DND-41 (cell line): ENCODE results near the gene METTL13.

Experiments
- ATAC-seq: fragments of 200-7000 bp; cut with Tn5 transposase; 3 replicates; pipeline ENCODE4 v1.9.1; 2021; ENCODE audit warnings: low read depth; ENCODE audit not compliant: insufficient read depth
- DNase-seq: peaks from one replicate; pipeline ENCODE4 v3.0.0-alpha.2; 2020
- H2AFZ ChIP-seq: 2 replicates; pipeline ENCODE4 v1.6.0; 2012; ENCODE audit warnings: low read depth, low read length
- H3K27ac ChIP-seq: 2 replicates; pipeline ENCODE4 v1.5.1; 2012; ENCODE audit warnings: low read length, inconsistent platforms
- H3K27me3 ChIP-seq: fragments of 200-600 bp; sonication (generic); 2 replicates; pipeline ENCODE4 v1.6.0; 2012; ENCODE audit warnings: low read length, mild to moderate bottlenecking, inconsistent platforms; ENCODE audit not compliant: insufficient read depth, poor library complexity
- H3K36me3 ChIP-seq: 2 replicates; pipeline ENCODE4 v1.5.1; 2012; ENCODE audit warnings: low read length, inconsistent platforms; ENCODE audit not compliant: insufficient read depth
- H3K4me1 ChIP-seq: 2 replicates; pipeline ENCODE4 v1.5.1; 2012; ENCODE audit warnings: mild to moderate bottlenecking, low read length; ENCODE audit not compliant: insufficient read depth
- H3K4me2 ChIP-seq: 2 replicates; pipeline ENCODE4 v1.6.0; 2012; ENCODE audit warnings: mild to moderate bottlenecking, moderate library complexity, low read length, inconsistent platforms; ENCODE audit not compliant: insufficient read depth
- H3K4me3 ChIP-seq, 2 experiments: fragments of 200-600 bp in 1 of 2; shearing (Covaris generic) in 1 of 2; 2 replicates each; pipeline ENCODE4 v1.5.1; 2012 to 2016; ENCODE audit warnings: inconsistent platforms in 2 of 2, low read length in 2 of 2, mild to moderate bottlenecking in 2 of 2, low read depth in 1 of 2, moderate library complexity in 1 of 2
- H3K79me2 ChIP-seq: 2 replicates; pipeline ENCODE4 v1.6.0; 2012; ENCODE audit warnings: low read length, inconsistent platforms; ENCODE audit not compliant: insufficient read depth
- H3K9ac ChIP-seq: 2 replicates; pipeline ENCODE4 v1.6.0; 2012; ENCODE audit warnings: low read depth, mild to moderate bottlenecking, inconsistent platforms, low read length, moderate library complexity
- H3K9me3 ChIP-seq: 2 replicates; pipeline ENCODE4 v1.5.1; 2012; ENCODE audit warnings: low read length, moderate library complexity, mild to moderate bottlenecking, inconsistent platforms; ENCODE audit not compliant: insufficient read depth, severe bottlenecking
- H4K20me1 ChIP-seq: 2 replicates; pipeline ENCODE4 v1.6.0; 2012; ENCODE audit warnings: low read length; ENCODE audit not compliant: insufficient read depth
- EZH2 ChIP-seq: IDR thresholded peaks from 3 replicates; pipeline ENCODE4 v1.6.1; 2012; ENCODE audit warnings: borderline replicate concordance, low read depth, mild to moderate bottlenecking, moderate library complexity, low read length, inconsistent platforms; ENCODE audit not compliant: severe bottlenecking
- TF ChIP-seq, protein P1 (sequence below): IDR thresholded peaks from 2 replicates; pipeline ENCODE4 v1.5.1; 2012; ENCODE audit warnings: borderline replicate concordance, low read length, moderate library complexity, mild to moderate bottlenecking; ENCODE audit not compliant: poor library complexity, severe bottlenecking; ENCODE audit errors: extremely low read depth

Gene METTL13

DNA sequence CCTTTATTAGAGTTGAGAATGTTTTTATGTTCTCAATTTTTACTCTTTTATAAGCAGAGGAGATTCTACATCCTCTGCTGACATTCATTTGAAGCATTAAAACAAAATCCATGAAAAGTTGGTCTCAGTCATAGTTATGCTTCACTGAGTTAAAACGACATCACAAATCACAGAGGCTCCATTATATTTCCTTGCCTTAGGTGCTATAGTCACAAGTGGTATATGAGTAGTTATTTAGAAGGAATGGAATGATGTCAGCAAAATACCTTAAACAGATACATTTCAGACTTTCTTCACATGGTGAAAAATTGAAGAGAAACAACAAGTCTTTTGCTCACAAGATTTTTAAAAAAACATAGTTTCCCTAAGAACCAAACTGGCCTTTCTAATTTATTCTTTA is 11.7 kb upstream of the METTL13 start:
- no peak for DNase-seq
- Histone ChIP-seq H3K27ac (no peak overlapping the region), H3K9me3 (no peaks in the 10 kb centered on the region), H2AFZ (no peak overlapping the region), H3K36me3 (no peaks in the 10 kb centered on the region), H3K4me1 (no peaks in the 10 kb centered on the region), H3K9ac (no peak overlapping the region), H4K20me1 (no peaks in the 10 kb centered on the region), H3K27me3 (peaks cover under 1% of the 10 kb centered on the region), H3K4me3 (no peak overlapping the region), H3K4me2 (no peak overlapping the region), H3K79me2 (no peaks in the 10 kb centered on the region)
- TF ChIP-seq, protein P1, sequence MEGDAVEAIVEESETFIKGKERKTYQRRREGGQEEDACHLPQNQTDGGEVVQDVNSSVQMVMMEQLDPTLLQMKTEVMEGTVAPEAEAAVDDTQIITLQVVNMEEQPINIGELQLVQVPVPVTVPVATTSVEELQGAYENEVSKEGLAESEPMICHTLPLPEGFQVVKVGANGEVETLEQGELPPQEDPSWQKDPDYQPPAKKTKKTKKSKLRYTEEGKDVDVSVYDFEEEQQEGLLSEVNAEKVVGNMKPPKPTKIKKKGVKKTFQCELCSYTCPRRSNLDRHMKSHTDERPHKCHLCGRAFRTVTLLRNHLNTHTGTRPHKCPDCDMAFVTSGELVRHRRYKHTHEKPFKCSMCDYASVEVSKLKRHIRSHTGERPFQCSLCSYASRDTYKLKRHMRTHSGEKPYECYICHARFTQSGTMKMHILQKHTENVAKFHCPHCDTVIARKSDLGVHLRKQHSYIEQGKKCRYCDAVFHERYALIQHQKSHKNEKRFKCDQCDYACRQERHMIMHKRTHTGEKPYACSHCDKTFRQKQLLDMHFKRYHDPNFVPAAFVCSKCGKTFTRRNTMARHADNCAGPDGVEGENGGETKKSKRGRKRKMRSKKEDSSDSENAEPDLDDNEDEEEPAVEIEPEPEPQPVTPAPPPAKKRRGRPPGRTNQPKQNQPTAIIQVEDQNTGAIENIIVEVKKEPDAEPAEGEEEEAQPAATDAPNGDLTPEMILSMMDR, result no peak
- no peak for TF ChIP-seq EZH2
- ATAC-seq, result no peak

DNA sequence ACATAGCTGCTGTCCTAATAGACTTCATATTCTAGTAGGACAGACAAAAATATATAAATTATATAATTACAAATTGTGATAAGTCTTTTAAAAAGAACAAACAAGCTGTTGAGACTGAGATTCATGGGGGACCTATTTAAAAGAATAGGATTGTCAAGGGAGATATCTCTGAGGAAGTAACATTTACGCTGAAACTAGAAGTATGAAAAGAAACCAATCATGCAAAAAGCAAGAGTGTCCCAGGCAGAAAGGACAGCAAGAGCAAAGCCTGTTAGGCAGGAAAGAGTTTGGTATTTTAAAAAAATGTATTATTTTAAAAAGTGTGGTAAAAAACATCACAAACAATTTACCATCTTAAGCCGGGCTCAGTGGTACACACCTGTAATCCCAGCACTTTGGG is 9.1 kb upstream of the METTL13 start:
- Histone ChIP-seq H3K27ac (no peak overlapping the region), H4K20me1 (no peaks in the 10 kb centered on the region), H3K79me2 (no peaks in the 10 kb centered on the region), H3K9ac (no peak overlapping the region), H3K9me3 (no peaks in the 10 kb centered on the region), H3K27me3 (no peaks in the 10 kb centered on the region), H3K4me2 (no peak overlapping the region), H3K4me1 (no peaks in the 10 kb centered on the region), H3K4me3 (no peak overlapping the region), H3K36me3 (no peaks in the 10 kb centered on the region), H2AFZ (no peak overlapping the region)
- DNase-seq, result no peak
- TF ChIP-seq, protein P1, result no peak
- TF ChIP-seq EZH2, result no peak
- ATAC-seq, result no peak

DNA sequence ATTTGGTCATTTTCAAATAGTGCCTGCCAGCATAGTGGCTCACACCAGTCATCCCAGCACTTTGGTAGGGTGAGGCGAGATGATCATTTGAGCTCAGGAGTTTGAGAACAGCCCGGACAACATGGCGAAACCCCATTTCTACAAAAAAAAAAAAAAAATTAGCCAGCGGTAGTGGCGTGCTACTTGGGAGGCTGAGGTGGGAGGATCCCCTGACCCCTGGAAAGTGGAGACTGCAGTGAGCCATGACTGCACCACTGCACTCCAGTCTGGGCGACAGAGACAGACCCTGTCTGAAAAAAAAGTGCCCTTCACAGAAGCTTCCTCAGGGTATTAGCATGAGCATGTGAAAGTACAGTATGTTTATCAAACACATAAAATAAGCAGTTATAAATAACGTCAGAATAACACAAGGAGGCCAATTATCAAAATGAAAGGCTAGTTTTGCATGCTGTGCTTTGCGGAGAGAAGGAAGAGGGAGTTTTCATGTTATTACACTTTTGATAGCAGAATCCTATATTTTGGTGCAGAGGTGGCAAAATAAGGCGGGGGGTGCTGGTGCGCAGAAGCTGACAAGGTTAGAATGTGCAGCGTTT is 781 bp upstream of the METTL13 start:
- DNase-seq (peak; percentile 31), ATAC-seq (no peak)
- H3K9me3 ChIP-seq, result no peaks in the 10 kb centered on the region
- H3K79me2 ChIP-seq, result peaks cover 40% of the 10 kb centered on the region
- no peaks in the 10 kb centered on the region for H3K27me3 ChIP-seq
- peak overlapping the region; percentile 79 for H3K4me2 ChIP-seq
- H3K27ac ChIP-seq, result peak overlapping the region; percentile 94
- H2AFZ ChIP-seq, result peak overlapping the region; percentile 93
- peaks cover 47% of the 10 kb centered on the region for H3K4me1 ChIP-seq
- peaks cover 20% of the 10 kb centered on the region for H3K36me3 ChIP-seq
- peak overlapping the region; percentile 72 for H3K9ac ChIP-seq
- peaks cover 4% of the 10 kb centered on the region; the same call in 1 of the 2 replicates for H4K20me1 ChIP-seq
- peak overlapping the region; percentile 40 to 64 for H3K4me3 ChIP-seq
- no peak for TF ChIP-seq EZH2
- TF ChIP-seq, protein P1, result no peak
